Natural killer cell treated with Interleukin-12 subunit alpha and Interleukin-12 subunit beta and Interleukin-15 and Interleukin-18, amount 100 ng/mL, for 72 hours (primary cell): Measurements from ENCODE around the gene PIP4K2A. TPM values are rescaled to one million over a fixed set of nuclear protein-coding genes. Genes with fewer than 3 reads are reported as not detected.
"Not testable (repeated sequence)": the region's sequence is repeated elsewhere in the genome, so short reads cannot be mapped to it uniquely, and the experiment has no call there.

ENCODE experiments used
- ATAC-seq, 2 donors: fragments of 150-1000 bp; cut with Tn5 transposase in 1 of 2; sonication (Bioruptor Pico), chemical (Tn5 transposase) in 1 of 2; 2 replicates each; pipeline ENCODE4 v1.10.0; 2021
- DNase-seq: peaks from one replicate; pipeline ENCODE4 v3.0.0; 2022; ENCODE audit warnings: low spot score
- H3K27ac Mint-ChIP-seq, 2 donors: 1 replicate in 1 of 2; 2 replicates in 1 of 2; pipeline ENCODE4 v1.8.0; 2022; ENCODE audit warnings: mixed read lengths in 2 of 2, mild to moderate bottlenecking in 1 of 2, moderate library complexity in 1 of 2
- H3K27me3 Mint-ChIP-seq, 2 donors: 1 replicate in 1 of 2; 2 replicates in 1 of 2; pipeline ENCODE4 v1.8.0; 2022; ENCODE audit warnings: mixed read lengths in 2 of 2
- H3K36me3 Mint-ChIP-seq: one replicate; pipeline ENCODE4 v1.8.0; 2022; ENCODE audit warnings: mixed read lengths
- H3K4me1 Mint-ChIP-seq, 2 donors: 1 replicate in 1 of 2; 2 replicates in 1 of 2; pipeline ENCODE4 v1.8.0; 2022; ENCODE audit warnings: low read depth in 2 of 2, mixed read lengths in 2 of 2, mild to moderate bottlenecking in 1 of 2
- H3K4me3 Mint-ChIP-seq: one replicate; pipeline ENCODE4 v1.8.0; 2022; ENCODE audit warnings: mixed read lengths
- H3K9me3 Mint-ChIP-seq: 2 replicates; pipeline ENCODE4 v1.8.0; 2022; ENCODE audit warnings: mixed read lengths
- total RNA-seq, 2 donors: library from RNA; stranded (reverse); gene quantifications; one replicate each; pipeline ENCODE4 v1.2.3, GENCODE V29; 2022

Gene PIP4K2A
- 100 to 1,000 TPM; 149 to 152 TPM for total RNA-seq

GRCh38 chr10:22714479-22715289, at the start of gene PIP4K2A:
TSS of gene PIP4K2A (minus strand) at chr10:22714578. CDS start at chr10:22714326, 252 bp downstream.
- H3K4me3 Mint-ChIP-seq, result peak within 1 kb of the TSS; percentile 89
- H3K4me1 Mint-ChIP-seq, result peaks cover 23 to 36% of the 10 kb centered on the region in 2 donors
- H3K27me3 Mint-ChIP-seq, result no peaks in the 10 kb centered on the region
- H3K9me3 Mint-ChIP-seq, result no peaks in the 10 kb centered on the region
- DNase-seq, result peak; percentile 88
- peak within 1 kb of the TSS; percentile 81 to 93 for H3K27ac Mint-ChIP-seq
- H3K36me3 Mint-ChIP-seq, result no peaks in the 10 kb centered on the region
- peak; percentile 93 to 97 for ATAC-seq

- ATAC-seq (no peak), DNase-seq (no peak)
- Mint-ChIP-seq H3K4me1 (no peaks in the 10 kb centered on the region), H3K27me3 (no peaks in the 10 kb centered on the region), H3K27ac (no peak overlapping the region), H3K36me3 (no peaks in the 10 kb centered on the region), H3K9me3 (no peaks in the 10 kb centered on the region), H3K4me3 (no peak overlapping the region)
These were observed 47.3 kb upstream of the PIP4K2A start for GRCh38 chr10:22761569-22762220.

- Mint-ChIP-seq H3K36me3 (no peaks in the 10 kb centered on the region), H3K9me3 (no peaks in the 10 kb centered on the region), H3K27ac (no peak overlapping the region), H3K27me3 (no peaks in the 10 kb centered on the region), H3K4me3 (no peak overlapping the region), H3K4me1 (no peaks in the 10 kb centered on the region)
- ATAC-seq (no peak), DNase-seq (no peak)
These were observed 45.6 kb upstream of the PIP4K2A start for GRCh38 chr10:22760025-22760424.

GRCh38 chr10:22758867-22759266, 44.5 kb upstream of the PIP4K2A start:
- Mint-ChIP-seq H3K4me1 (no peaks in the 10 kb centered on the region), H3K27ac (no peak overlapping the region), H3K9me3 (no peaks in the 10 kb centered on the region), H3K36me3 (no peaks in the 10 kb centered on the region), H3K27me3 (no peaks in the 10 kb centered on the region), H3K4me3 (no peak overlapping the region)
- DNase-seq (no peak), ATAC-seq (no peak)

- ATAC-seq (no peak), DNase-seq (no peak)
- Mint-ChIP-seq H3K9me3 (no peaks in the 10 kb centered on the region), H3K27me3 (no peaks in the 10 kb centered on the region), H3K4me3 (no peak overlapping the region), H3K4me1 (peaks cover 2 to 13% of the 10 kb centered on the region in 2 donors), H3K27ac (no peak overlapping the region), H3K36me3 (no peaks in the 10 kb centered on the region)
These were observed 39.9 kb upstream of the PIP4K2A start for GRCh38 chr10:22754296-22754695.

GRCh38 chr10:22753786-22754185, 39.4 kb upstream of the PIP4K2A start:
- no peak overlapping the region for H3K4me3 Mint-ChIP-seq
- ATAC-seq, result no peak
- no peaks in the 10 kb centered on the region for H3K9me3 Mint-ChIP-seq
- H3K27me3 Mint-ChIP-seq, result no peaks in the 10 kb centered on the region
- H3K36me3 Mint-ChIP-seq, result no peaks in the 10 kb centered on the region
- H3K4me1 Mint-ChIP-seq, result peaks cover 2 to 13% of the 10 kb centered on the region in 2 donors
- no peak for DNase-seq
- no peak overlapping the region for H3K27ac Mint-ChIP-seq

GRCh38 chr10:22752272-22752889, 38.0 kb upstream of the PIP4K2A start:
- H3K36me3 Mint-ChIP-seq, result no peaks in the 10 kb centered on the region
- no peak for DNase-seq
- H3K9me3 Mint-ChIP-seq, result no peaks in the 10 kb centered on the region
- no peak overlapping the region for H3K4me3 Mint-ChIP-seq
- ATAC-seq, result no peak
- H3K4me1 Mint-ChIP-seq, result peaks cover 2 to 13% of the 10 kb centered on the region in 2 donors
- no peak overlapping the region for H3K27ac Mint-ChIP-seq
- H3K27me3 Mint-ChIP-seq, result no peaks in the 10 kb centered on the region

GRCh38 chr10:22750131-22750530, 35.8 kb upstream of the PIP4K2A start:
- ATAC-seq (no peak), DNase-seq (no peak)
- H3K4me3 Mint-ChIP-seq, result no peak overlapping the region
- no peaks in the 10 kb centered on the region for H3K9me3 Mint-ChIP-seq
- peaks cover 0 to 3% of the 10 kb centered on the region in 2 donors for H3K27me3 Mint-ChIP-seq
- H3K27ac Mint-ChIP-seq, result no peak overlapping the region
- no peaks in the 10 kb centered on the region for H3K36me3 Mint-ChIP-seq
- H3K4me1 Mint-ChIP-seq, result peaks cover 2 to 13% of the 10 kb centered on the region in 2 donors

GRCh38 chr10:22744858-22745257, 30.5 kb upstream of the PIP4K2A start:
- H3K4me1 Mint-ChIP-seq, H3K4me3 Mint-ChIP-seq, H3K27ac Mint-ChIP-seq, H3K9me3 Mint-ChIP-seq, H3K27me3 Mint-ChIP-seq, DNase-seq, H3K36me3 Mint-ChIP-seq, ATAC-seq: not testable (repeated sequence)

- no peak overlapping the region for H3K27ac Mint-ChIP-seq
- DNase-seq (no peak), ATAC-seq (no peak)
- H3K4me3 Mint-ChIP-seq, result no peak overlapping the region
- H3K36me3 Mint-ChIP-seq, result no peaks in the 10 kb centered on the region
- peaks cover 0 to 6% of the 10 kb centered on the region in 2 donors for H3K4me1 Mint-ChIP-seq
- H3K27me3 Mint-ChIP-seq, result peaks cover 6% of the 10 kb centered on the region in 2 donors
- peaks cover 4% of the 10 kb centered on the region for H3K9me3 Mint-ChIP-seq
These were observed 28.3 kb upstream of the PIP4K2A start for GRCh38 chr10:22742678-22743077.

GRCh38 chr10:22741631-22742030, 27.3 kb upstream of the PIP4K2A start:
- DNase-seq, H3K27ac Mint-ChIP-seq, H3K36me3 Mint-ChIP-seq: not testable (repeated sequence)

GRCh38 chr10:22740180-22740579, 25.8 kb upstream of the PIP4K2A start:
- DNase-seq (no peak), ATAC-seq (no peak)
- Mint-ChIP-seq H3K27ac (no peak overlapping the region), H3K4me3 (no peak overlapping the region), H3K36me3 (no peaks in the 10 kb centered on the region), H3K9me3 (peaks cover 4% of the 10 kb centered on the region), H3K27me3 (peaks cover 3 to 6% of the 10 kb centered on the region in 2 donors), H3K4me1 (peaks cover 0 to 10% of the 10 kb centered on the region in 2 donors)

More at GRCh38 chr10:22741631-22742030, 27.3 kb upstream of the PIP4K2A start:
- H3K4me3 Mint-ChIP-seq, ATAC-seq, H3K4me1 Mint-ChIP-seq, H3K27me3 Mint-ChIP-seq, H3K9me3 Mint-ChIP-seq: not testable (repeated sequence)

- H3K27ac Mint-ChIP-seq, result no peak overlapping the region
- H3K9me3 Mint-ChIP-seq, result no peaks in the 10 kb centered on the region
- peaks cover 3 to 4% of the 10 kb centered on the region in 2 donors for H3K4me1 Mint-ChIP-seq
- no peak overlapping the region for H3K4me3 Mint-ChIP-seq
- peaks cover 6 to 11% of the 10 kb centered on the region in 2 donors for H3K27me3 Mint-ChIP-seq
- ATAC-seq (no peak), DNase-seq (no peak)
- no peaks in the 10 kb centered on the region for H3K36me3 Mint-ChIP-seq
These were observed 23.2 kb upstream of the PIP4K2A start for GRCh38 chr10:22737587-22737986.

- H3K9me3 Mint-ChIP-seq, result no peaks in the 10 kb centered on the region
- no peak overlapping the region for H3K4me3 Mint-ChIP-seq
- no peak for ATAC-seq
- H3K36me3 Mint-ChIP-seq, result no peaks in the 10 kb centered on the region
- no peak for DNase-seq
- no peak overlapping the region for H3K27ac Mint-ChIP-seq
- H3K27me3 Mint-ChIP-seq, result peaks cover 6 to 11% of the 10 kb centered on the region in 2 donors
- peaks cover 3 to 4% of the 10 kb centered on the region in 2 donors for H3K4me1 Mint-ChIP-seq
These were observed 21.8 kb upstream of the PIP4K2A start for GRCh38 chr10:22736134-22736533.
